ENCODE results near the gene BLTP1. TPM values are rescaled to one million over a fixed set of nuclear protein-coding genes. Genes with fewer than 3 reads are reported as not detected.

BLTP1 gene
- total and polyA plus RNA-seq, 2 of the 13 experiments (the other 11 are each of a cell fraction or from before 2014, with no cell fraction given) = 27.7 to 33.1 TPM

GRCh38 chr4:122151982-122152710 is at the start of gene BLTP1 (continued):
- TF ChIP-seq, protein P1, sequence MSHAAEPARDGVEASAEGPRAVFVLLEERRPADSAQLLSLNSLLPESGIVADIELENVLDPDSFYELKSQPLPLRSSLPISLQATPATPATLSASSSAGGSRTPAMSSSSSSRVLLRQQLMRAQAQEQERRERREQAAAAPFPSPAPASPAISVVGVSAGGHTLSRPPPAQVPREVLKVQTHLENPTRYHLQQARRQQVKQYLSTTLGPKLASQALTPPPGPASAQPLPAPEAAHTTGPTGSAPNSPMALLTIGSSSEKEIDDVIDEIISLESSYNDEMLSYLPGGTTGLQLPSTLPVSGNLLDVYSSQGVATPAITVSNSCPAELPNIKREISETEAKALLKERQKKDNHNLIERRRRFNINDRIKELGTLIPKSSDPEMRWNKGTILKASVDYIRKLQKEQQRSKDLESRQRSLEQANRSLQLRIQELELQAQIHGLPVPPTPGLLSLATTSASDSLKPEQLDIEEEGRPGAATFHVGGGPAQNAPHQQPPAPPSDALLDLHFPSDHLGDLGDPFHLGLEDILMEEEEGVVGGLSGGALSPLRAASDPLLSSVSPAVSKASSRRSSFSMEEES (CRISPR knock-in tag; IDR thresholded peaks at IDR 0.05) = no peak; the same call in 1 of the 2 replicates
- TF ChIP-seq ZNF558 (CRISPR knock-in tag; IDR thresholded peaks at IDR 0.05; ENCODE audit: borderline replicate concordance) = peak; percentile 69; the same call in 1 of the 2 replicates
- TF ChIP-seq ZBTB10 (CRISPR knock-in tag; IDR thresholded peaks at IDR 0.05; ENCODE audit: borderline replicate concordance) = no peak
- no peak for TF ChIP-seq ZNF407 (CRISPR knock-in tag; IDR thresholded peaks at IDR 0.05; ENCODE audit: not compliant biosample characterization)
- no peak for TF ChIP-seq GTF2F1 (IDR thresholded peaks at IDR 0.05; ENCODE audit: low read length)
- TF ChIP-seq ZNF598 (CRISPR knock-in tag; IDR thresholded peaks at IDR 0.05; ENCODE audit: borderline replicate concordance) = no peak

Measured in HepG2 (cell line).